ENCODE results near the gene RBM47.
A peak's percentile ranks its signal among the peaks of the same experiment; 100 is the strongest.
"Not testable (repeated sequence)": the region's sequence is repeated elsewhere in the genome, so short reads cannot be mapped to it uniquely, and the experiment has no call there.

RBM47 gene

DNA sequence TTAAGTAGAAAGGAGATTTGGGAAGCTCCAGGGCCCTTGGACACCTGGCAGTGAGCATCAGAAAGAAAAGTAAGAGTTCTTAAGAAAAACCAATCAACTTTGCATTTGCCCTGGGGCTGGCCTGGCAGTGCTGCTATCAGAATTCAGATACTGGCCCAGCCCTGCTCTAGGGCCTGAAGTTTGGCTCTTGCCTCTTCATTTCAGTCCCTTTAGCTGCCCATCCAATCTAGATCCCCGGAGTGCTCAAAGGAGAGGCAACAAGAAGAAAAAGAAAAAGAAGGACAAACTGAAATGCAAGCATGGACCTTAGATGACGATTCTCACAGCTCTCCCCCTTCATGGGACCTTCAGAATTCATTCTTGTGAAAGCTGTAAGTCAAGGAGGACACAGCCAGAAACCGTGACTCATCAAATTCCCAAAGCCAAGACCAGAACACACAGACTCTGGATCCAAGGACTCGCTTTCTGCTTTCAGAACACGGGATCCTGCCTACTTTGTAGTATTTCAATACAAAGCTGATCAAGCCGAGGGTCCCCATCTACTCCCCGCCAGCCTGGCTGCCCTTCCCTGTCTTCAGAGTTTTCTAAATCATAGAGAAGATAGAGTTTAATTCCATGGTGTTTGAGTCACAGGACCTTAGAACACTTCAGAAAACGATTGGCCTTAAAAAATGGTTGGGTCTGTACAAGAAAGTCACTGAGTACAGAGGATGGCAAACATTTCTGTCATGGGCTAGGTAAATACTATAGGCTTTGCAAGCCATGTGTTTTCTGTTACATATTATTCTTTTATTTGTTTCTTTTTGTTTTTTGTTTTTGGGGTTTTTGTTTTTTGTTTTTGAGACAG lies 103.7 kb downstream of the RBM47 start:
- no peak for TF ChIP-seq CTCF (conservative IDR thresholded peaks at IDR 0.05; ENCODE audit: control insufficient read depth, insufficient read depth, low read depth, low read length)
- no peak overlapping the region for H3K4me3 ChIP-seq (ENCODE audit: control insufficient read depth, low read depth, low read length)
- peak; percentile 93 for DNase-seq (ENCODE audit: low read depth)

GRCh38 chr4:40524366-40525041 lies 105.2 kb downstream of the RBM47 start:
- DNase-seq (ENCODE audit: low read depth) = peak; percentile 58
- no peak overlapping the region for H3K4me3 ChIP-seq (ENCODE audit: control insufficient read depth, low read depth, low read length)
- no peak for TF ChIP-seq CTCF (conservative IDR thresholded peaks at IDR 0.05; ENCODE audit: control insufficient read depth, insufficient read depth, low read depth, low read length)

- DNase-seq (ENCODE audit: low read depth) = no peak
- no peak for TF ChIP-seq CTCF (conservative IDR thresholded peaks at IDR 0.05; ENCODE audit: control insufficient read depth, insufficient read depth, low read depth, low read length)
- no peak overlapping the region for H3K4me3 ChIP-seq (ENCODE audit: control insufficient read depth, low read depth, low read length)
Observed at GRCh38 chr4:40523581-40523980, 106.1 kb downstream of the RBM47 start.

GRCh38 chr4:40521957-40522356 lies 107.7 kb downstream of the RBM47 start:
- DNase-seq (ENCODE audit: low read depth) = no peak
- no peak overlapping the region for H3K4me3 ChIP-seq (ENCODE audit: control insufficient read depth, low read depth, low read length)
- TF ChIP-seq CTCF (conservative IDR thresholded peaks at IDR 0.05; ENCODE audit: control insufficient read depth, insufficient read depth, low read depth, low read length) = no peak

DNA sequence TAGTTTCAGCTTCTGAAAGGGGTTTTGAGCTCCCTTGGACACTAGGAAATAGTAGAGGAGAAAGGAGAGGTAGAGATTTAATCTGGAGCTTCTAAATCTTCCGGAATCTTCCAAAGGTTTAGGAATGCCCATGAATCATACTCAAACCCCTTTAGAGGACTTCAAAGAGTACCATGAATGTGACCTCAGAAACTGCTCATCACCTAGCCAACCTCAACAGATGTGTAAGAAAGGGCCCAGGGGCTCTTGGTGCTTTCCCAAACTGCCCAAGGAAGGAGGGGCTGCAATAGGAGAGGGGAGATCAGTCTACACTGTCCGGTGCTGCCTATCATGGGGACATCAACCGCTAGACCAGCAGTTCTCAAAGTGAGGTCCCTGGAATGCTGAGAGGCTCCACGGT lies 109.1 kb downstream of the RBM47 start:
- no peak for TF ChIP-seq CTCF (conservative IDR thresholded peaks at IDR 0.05; ENCODE audit: control insufficient read depth, insufficient read depth, low read depth, low read length)
- no peak overlapping the region for H3K4me3 ChIP-seq (ENCODE audit: control insufficient read depth, low read depth, low read length)
- no peak for DNase-seq (ENCODE audit: low read depth)

DNA sequence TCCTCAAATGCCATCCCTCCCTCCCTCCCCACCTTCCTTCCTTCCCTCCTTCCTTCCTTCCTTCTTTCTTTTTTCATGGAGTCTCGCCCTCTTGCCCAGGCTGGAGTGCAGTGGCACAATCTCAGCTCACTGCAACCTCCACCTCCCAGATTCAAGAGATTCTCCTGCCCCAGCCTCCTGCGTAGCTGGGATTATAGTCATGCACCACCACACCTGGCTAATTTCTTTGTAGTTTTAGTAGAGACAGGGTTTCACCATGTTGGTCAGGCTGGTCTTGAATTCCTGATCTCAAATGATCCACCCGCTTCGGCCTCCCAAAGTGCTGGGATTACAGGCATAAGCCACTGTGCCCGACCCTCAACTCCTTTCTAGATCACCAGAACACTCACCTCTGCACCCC lies 112.6 kb downstream of the RBM47 start:
- DNase-seq (ENCODE audit: low read depth); H3K4me3 ChIP-seq (ENCODE audit: control insufficient read depth, low read depth, low read length): not testable (repeated sequence)

GRCh38 chr4:40516651-40517050 lies 113.0 kb downstream of the RBM47 start:
- TF ChIP-seq CTCF (conservative IDR thresholded peaks at IDR 0.05; ENCODE audit: control insufficient read depth, insufficient read depth, low read depth, low read length) = no peak
- no peak overlapping the region for H3K4me3 ChIP-seq (ENCODE audit: control insufficient read depth, low read depth, low read length)
- DNase-seq (ENCODE audit: low read depth) = no peak

Data from fibroblast of mammary gland (primary cell).